Testis (tissue), 2 donors: Measurements from ENCODE around the gene ERGIC3.

Experiments
- CTCF ChIP-seq, 3 experiments: fragments of 450-650 bp in 2 of 3; fragments of 200-600 bp in 1 of 3; sonication (generic) in 1 of 3; IDR thresholded peaks; one replicate each; pipeline ENCODE4 v1.5.1; 2016 to 2019; ENCODE audit warnings: antibody characterized with exemption in 3 of 3, mild to moderate bottlenecking in 2 of 3, moderate library complexity in 1 of 3
- POLR2A ChIP-seq: fragments of 450-650 bp; IDR thresholded peaks from one replicate; pipeline ENCODE4 v1.6.1; 2017; ENCODE audit warnings: antibody characterized with exemption, mild to moderate bottlenecking, moderate library complexity

DNA sequence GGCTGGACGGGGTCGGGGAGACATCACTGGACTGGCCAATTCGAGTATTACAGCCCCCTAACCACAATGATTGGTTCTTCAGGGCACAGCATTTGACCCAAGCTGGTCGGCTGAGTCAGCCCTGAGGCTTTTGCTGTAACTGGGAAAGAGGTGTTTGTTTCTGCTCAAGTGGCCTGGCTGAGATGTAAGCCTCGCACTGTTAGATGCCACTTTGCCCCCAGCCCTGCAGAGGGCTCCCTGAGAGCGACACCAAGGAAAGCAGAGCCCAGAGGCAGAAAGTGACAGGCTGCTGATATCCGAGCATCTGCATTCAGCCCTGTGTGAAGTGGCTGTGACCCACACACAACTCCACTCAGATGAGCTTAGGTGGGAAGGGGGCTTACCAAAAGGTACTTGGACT, 19.4 kb downstream of the ERGIC3 start:
- TF ChIP-seq POLR2A (no peak), CTCF (IDR thresholded peaks at IDR 0.05) (no peak)
